AG08396 (cell line): Measurements from ENCODE around the gene FNBP1L.

ENCODE experiments used
- DNase-seq: peaks from one replicate; pipeline ENCODE4 v3.0.0; 2012; ENCODE audit warnings: low spot score, mixed read lengths

Gene FNBP1L

DNA sequence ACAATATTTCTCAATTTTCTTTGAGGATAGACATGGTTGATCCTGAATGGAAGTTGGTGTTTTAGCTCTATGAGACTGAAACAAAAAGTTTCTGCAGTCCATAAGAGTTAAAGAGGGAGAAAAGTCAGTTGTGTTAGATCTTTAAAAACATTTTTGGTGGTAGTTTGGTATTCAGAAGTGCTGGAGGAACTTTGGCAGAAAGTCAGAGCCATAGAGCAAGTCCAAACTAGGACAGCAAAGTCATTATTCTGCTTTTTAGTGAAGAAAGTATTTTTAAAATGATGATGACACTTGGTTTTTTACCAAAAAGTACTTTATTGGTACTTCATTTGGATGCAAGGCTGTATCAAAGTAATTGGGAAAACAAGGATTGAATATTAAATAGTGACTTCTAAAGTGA lies 41.8 kb downstream of the FNBP1L start:
- DNase-seq = no peak

DNA sequence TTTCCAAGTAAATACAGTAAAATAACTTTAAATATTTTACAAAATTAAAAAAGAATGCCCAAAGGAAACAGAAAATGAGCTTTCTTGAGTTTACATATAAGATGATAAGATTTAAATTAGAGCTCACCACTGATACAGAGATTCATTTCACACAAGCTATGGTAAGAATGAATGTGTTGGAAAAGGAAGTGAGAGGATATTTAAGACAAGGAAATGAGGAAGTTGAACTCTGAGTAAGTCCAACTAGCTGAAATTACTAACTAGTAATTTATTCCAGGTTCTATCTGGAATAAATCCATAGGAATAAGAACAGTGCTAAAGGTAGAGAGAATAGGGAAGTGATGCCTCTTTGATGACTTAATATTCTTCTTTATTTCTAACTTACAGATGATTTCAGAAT lies 42.4 kb downstream of the FNBP1L start:
- DNase-seq = no peak

DNA sequence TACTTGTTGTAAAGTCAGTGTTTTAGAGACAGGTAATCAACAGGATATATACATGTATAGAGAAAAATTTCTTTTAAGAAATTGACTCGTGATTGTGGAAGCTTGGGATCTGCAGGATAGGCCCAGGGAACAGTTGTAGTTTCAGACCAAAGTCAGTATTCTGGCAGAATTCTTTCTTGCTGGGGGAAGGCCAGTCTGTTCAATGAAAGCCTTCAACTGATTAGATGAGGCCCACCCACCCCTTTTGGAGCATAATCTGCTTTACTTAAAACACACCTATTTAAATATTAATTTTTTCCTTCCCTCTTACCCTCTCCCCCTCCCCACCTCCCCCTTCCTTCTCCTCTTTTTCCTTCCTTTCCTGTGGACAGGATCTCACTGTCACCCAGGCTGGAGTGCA lies 48.0 kb downstream of the FNBP1L start:
- no peak for DNase-seq

DNA sequence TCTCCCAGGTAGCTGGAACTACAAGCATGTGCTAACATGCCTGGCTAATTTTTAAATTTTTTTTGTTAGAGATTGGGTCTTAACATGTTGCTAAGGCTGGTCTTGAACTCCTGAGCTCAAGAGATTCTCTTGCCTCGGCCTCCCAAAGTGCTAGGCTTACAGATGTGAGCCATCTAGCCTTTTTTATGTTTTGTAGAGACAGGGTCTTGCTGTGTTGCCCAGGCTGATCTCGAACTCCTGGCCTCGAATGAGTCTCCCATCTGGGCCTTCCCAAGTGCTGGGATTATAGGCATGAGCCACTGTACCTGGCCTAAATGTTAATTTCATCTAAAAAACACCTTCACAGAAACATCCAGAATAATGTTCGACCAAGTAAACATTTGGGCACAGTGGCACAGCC lies 48.6 kb downstream of the FNBP1L start:
- no peak for DNase-seq

DNA sequence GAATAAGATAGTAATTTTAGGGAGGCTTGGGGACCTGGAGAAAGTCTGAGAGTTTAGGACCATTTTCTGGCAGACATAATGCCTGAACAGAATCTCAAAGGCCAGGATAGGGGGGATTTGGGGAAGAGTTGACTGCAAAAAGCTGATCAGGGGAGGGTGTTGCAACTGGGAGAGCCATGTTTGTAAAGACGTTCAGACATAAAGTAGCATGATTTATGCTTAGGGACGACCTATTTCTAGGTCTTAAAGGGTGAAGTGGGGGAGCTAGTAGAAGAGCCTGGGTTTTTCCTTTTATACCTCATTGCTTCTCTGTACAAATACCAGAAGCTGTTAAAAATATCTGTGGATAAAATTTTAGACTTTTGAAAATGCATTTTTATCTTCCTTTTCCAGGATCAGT lies 51.2 kb downstream of the FNBP1L start:
- no peak for DNase-seq

DNA sequence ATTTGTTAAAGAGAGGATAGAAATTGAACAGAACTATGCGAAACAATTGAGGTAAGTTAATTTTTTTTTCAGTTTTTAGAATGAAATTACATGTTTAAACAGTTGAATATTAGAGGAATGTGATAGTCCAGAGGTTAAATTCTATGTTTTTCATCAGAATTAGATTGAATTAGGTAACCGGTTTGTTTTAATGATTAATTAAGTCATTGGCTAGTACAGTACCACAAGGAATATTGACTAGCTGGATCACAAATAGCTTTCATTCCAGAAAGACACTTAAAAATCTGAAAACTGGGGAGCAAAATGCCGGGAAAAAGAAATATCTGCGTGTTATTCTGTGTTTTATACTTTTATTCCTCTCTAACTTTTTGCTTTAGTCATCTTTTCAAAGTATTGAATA lies 51.6 kb downstream of the FNBP1L start:
- DNase-seq = no peak

DNA sequence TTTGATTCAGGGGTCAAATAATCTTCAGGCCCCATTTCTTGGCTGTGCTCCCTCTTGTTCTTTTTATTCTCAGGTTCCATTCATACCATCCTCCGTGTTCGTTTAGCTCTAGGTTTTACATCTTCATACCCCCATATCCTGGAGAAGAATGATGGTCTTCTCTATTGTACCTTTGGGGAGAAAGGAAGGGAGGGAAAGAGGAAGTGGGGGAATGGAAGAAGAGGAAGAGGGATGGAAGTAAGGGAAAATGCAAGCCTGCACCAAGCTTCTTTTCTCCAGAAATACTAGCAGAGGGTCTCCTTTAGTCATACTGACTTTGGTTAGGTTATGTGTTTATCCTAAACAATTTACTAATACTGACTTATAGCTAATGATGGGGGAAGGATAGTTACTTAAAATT lies 52.4 kb downstream of the FNBP1L start:
- DNase-seq = no peak

DNA sequence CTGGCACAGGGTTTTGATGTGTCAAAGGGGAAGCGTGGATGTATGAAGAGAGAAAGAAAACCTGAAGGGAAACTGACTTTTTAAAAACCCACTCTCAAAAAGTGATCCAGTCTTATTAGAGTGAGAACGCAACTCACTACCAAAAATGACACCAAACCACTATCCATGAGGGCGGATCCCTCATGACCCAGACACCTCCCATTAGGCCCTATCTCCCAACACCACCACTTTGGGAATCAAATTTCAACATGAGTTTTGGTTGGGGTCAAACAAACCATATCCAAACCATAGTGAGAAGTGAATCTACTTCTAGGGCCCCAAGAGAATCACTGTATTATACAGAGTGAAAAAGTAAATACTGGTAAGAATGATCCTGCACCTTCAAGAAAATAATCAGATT lies 53.5 kb downstream of the FNBP1L start:
- no peak for DNase-seq

DNA sequence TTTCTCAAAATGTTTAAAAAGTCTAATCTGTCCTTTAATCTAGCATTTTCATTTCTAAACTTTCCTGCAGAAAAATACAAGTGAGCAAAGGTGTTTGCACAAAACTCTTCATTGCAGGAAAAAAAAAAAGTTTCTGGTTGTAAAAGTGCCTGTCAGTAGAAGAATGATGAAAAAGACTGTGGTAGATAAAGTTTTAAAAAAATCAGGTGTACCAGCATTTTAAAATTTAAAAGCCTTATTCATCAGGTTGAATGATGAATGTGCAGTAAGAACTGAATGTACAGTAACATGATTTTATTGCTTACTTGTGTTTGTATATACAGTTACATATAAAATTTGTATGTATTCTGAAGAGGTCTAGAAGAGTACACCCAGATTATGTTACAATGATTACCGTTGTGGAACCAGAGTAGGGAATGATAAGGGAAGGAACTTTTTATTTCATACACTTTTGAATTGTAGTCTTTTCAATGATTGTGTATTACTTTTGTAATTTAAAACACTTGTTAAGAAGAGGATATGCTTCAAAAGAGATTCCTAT lies 54.0 kb downstream of the FNBP1L start:
- DNase-seq = no peak

DNA sequence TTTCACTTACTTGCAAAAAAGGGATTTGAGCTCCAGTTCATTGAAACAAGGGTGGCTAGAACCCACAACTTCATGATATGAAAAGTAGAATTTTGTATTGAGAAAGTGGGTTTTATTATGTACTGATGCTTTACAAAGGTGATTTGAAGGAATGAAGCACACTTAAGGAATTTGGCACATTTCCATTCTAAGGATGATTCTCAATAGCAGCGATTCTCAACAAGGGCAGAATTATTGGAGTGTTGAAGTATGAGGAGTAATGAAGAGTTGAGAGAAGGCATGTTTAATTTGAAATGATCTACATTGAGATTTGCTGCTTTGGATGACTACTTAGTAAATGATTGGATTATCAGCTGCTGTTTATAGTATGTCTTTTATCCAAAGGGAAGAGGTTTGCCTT lies 54.7 kb downstream of the FNBP1L start:
- no peak for DNase-seq

DNA sequence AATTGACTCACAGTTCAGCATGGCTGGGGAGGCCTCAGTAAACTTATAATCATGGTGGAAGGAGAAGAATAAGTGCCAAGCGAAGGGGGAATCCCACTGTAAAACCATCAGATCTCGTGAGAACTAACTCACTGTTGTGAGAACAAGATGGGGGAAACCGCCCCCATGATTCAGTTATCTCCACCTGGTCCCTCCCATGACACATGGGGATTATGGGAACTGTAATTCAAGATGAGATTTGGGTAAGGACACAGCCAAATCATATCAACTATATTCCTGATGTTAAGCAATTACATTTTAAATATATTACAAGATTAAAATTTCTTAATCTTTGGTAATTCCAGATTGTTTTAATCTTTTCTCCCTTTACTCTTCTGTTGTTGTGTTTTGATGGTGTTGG lies 55.2 kb downstream of the FNBP1L start:
- no peak for DNase-seq

DNA sequence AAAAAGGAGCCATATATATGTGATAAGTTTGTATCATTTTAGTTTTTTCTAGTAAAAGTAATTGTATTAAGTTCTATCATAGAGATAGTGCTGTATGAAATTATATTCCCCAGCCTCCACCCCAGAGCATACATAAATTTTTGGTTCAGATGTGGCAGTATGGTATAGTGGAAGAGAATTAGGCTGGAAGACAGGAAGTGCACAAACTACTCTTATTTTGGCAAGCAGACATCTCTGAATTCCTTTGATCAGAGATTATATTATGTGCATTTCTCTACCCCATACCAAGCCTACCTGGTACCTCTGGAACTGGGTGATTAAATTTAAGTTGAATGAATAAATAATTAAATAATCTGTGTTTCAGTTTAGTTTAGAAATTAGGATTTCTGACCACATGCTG lies 55.9 kb downstream of the FNBP1L start:
- no peak for DNase-seq

DNA sequence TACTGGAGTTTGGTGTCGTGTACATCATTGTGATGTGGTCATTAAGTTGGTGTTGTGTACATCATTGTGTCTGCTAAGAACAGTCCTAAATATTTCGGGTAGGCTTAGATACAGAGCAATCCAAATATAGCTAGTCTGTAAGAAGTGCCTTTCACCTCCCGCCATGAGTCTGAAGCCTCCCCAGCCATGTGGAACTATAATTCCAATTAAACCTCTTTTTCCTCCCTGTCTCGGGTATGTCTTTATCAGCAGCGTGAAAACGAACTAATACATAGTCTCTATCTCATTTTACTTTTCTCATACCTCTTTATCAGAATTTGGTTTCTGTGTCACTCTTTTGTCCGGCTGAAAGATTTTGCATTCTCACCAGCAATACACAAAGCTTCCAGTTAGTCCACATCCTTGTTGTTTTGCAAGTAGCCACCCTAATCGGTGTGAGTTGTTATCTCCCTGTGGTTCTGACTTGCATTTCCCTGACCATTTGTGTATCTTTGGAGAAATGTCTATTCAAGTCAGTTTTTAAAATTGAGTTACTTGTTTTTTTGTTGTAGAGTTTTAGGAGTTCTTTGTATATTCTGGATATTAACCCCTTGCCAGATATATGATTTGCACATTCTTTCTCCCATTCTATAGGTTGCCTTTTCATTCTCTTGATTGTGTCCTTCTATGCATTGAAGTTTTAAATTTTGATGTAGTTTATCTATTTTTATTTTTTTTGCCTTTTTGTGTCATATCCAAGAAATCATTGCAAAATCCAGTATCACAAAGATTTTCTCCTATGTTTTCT lies 56.5 kb downstream of the FNBP1L start:
- DNase-seq = no peak

DNA sequence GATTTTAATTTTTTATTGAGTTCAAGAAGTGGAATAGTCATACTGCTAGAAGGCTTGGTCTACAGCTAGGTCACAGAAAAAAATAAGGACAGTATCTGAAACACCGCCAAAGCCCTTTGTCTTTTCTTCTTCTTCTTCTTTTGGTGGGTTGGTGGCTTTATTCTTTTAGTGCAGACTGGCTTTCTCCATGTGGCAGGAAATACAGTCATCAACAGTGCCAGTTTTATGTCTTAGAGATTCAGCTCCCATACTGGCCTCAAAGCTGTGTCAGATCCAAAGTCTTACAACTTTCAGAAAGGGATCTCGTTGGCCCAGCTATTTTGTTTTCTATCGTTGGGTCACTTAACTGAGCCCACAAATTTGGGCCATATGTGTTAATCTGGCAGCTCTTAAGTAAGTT lies 58.2 kb downstream of the FNBP1L start:
- DNase-seq = no peak

DNA sequence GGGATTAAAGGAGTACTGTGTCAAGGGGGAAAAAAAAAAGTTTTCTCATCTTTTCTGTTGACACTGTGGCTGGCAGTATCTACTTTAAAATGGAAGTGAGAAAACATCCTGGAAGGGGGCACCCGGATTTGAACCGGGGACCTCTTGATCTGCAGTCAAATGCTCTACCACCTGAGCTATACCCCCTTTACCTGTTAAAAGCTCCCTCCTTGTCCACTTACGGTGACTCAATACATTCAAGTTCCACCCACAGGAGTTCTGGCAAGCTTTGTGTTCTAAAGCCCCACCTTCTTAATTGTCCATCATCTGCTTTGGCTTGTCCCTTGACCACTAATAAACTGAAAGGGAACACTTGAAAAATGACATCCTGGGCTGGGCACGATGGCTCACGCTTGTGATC lies 68.2 kb downstream of the FNBP1L start:
- DNase-seq = no peak

DNA sequence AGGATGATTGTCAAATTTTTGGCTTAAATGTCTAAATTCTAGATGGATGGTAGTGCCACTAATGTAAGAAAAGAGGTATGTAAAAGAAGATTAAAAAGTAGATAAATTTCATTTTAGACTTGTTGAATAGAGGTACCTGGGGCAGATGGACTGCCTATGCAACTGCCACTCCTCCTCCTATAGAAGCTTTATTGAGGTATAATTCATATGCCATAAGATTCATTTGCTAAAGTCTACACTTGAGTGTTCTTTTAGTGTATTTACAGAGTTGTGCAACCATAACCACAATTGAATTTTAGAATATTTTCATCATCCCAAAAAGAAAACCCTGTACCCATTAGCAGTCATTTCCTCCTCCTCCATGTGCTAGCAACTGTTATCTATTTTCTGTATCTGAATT lies 70.6 kb downstream of the FNBP1L start:
- no peak for DNase-seq

DNA sequence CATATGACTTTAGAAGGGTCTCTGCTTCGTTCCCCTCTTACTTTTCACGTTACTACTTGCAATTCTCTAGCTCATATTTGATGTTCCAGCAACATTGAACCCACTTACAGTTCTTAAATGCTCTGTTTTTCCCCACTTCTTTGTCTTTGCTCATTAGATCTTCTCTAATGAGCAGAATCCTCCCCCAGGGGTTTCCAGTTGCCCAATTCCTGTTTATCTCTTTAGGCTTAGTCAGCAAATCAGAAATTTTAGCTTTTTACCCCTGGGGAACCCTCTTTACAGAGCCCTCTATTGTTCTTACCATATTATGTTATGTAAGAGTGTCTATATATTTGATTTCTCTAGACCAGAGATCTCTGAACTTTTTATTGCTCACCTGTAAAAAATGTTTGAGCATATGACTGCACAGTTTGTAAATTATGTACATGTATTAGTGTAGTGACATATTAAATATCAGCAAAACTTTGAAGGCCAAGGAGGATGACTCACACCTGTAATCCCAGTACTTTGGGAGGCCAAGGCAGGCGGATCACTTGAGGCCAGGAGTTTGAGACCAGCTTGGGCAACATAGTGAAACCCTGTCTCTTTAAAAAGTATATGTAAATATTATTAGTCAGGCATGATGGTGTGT lies 71.4 kb downstream of the FNBP1L start:
- no peak for DNase-seq

DNA sequence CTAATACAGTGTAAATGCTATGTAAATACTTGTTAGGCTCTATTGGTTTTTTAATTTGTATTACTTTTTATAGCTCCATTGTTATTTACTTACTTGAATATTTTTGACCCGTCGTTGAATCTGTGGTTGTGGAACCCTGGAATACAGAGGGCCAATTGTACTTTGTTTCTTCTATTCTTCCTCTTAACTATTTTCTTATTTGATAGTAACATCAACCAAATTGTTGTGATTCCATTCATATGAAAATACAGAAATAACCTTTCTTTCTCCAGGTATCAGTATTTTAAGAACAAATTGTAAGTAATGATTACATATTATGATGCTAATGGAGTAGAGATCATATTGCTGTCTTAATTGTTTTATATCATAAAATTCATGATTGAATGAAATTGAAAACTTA lies 73.7 kb downstream of the FNBP1L start:
- DNase-seq = no peak

DNA sequence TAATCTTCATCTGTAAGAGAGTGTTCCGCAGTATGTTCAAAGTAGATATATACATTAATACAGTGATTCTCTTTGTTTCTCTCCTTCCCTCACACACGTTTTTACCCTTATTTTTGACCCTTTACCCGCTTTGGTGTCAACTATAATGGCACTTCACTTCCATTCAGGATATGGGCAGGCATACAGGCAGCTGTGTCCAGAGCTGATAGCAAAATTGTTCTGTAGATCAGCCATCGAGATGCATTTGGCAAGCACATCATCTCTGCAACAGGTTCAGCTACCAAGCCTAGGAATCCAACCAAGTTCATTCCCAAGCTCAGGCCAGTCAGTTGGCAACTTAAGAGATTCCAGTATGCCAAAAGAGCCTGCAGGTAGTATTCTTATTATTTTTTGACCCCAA lies 74.8 kb downstream of the FNBP1L start:
- DNase-seq = no peak

DNA sequence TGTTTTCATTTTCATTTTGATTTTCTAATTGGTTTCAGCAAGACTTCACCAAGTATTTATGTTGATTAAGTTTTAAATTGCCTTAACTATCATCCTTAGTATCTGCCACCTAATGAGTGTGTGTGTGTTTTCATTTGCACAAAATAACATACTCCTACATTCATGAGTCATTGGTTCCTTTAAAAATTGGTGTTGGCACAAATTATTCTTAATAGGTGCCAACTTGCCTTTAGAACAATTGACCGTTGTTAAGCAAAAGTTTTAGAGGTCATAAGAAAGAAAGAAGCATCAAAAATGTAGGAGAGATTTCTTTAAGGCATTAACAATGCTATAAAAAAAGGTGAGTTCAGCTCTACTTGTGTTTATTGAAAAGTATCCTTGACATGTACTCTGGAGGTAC lies 77.5 kb downstream of the FNBP1L start:
- no peak for DNase-seq

DNA sequence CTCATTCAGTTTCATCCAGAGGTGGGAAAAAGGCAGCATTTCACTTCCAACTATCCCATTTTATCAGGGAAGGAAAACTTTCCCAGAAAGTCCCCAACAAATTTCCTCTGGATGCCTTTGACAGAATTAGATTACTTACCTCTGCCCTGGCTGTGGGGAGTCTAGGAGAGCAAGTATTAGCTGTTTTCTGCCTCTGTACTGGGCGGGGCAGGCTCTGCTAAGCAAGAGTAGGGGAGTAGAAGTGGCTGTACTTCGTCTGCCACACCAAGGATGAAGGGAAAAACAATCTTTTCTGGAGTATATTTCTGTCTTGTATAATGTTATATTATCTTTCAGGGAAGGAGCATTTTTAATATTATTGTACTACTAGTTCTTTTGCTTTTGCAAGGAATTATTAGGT lies 78.5 kb downstream of the FNBP1L start:
- no peak for DNase-seq

DNA sequence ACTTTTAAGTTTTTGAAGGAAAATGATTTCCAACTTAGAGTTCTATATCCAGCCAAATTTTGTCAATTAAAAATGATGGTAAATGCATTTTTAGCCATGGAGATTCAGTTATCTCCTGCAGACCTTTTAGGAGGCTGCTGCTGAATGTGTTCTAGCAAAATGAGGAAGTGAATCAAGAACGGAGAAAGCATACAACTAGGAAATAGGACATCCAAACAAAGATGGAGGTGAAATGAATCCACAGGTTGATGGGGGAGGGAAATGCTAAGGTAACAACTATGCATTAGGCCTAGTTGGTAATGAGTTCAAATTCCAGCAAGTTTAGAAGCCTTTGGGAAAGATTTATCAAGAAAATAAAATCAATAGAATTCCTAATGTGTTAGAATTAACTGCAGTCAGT lies 80.5 kb downstream of the FNBP1L start:
- no peak for DNase-seq

DNA sequence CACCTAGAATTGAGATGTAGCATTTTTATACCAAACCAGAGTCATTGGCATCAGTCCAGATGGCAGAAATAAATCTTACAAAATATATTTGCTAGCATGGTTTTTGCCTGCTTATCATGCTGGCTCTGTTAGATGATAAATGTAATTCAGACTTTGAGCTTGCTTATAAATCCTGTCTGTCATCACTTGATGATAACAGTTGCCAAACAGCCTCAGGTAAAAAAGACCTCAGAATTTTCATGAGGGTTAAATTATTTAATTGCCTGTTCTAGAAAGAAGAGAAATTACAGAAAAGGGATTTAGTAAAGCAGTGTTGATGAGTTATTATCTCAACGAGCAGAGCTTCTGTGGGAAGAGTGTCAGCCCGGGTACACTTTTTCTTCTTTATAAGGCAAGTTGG lies 83.3 kb downstream of the FNBP1L start:
- DNase-seq = no peak
